ENCODE measurements around the gene SH3BP2. TPM values are rescaled to one million over a fixed set of nuclear protein-coding genes. Genes with fewer than 3 reads are reported as not detected.

Gene SH3BP2
- total and polyA plus RNA-seq, 10 of the 15 experiments (the other 5 are each of a cell fraction or from before 2014, with no cell fraction given): 1.1 to 61.8 (median 23.9) TPM

- TF ChIP-seq REST (IDR thresholded peaks at IDR 0.05; ENCODE audit: low read depth, low read length): no peak
- TF ChIP-seq MTA2 (IDR thresholded peaks at IDR 0.05; ENCODE audit: low read depth): no peak
- TF ChIP-seq HSF1 (IDR thresholded peaks at IDR 0.05; ENCODE audit: low read depth, low read length): no peak
- TF ChIP-seq TCF12 (IDR thresholded peaks at IDR 0.05; ENCODE audit: low read depth, low read length): no peak
Observed at GRCh38 chr4:2804973-2805501, 12.2 kb downstream of the SH3BP2 start (continued).

- Histone ChIP-seq H3K4me1 (ENCODE audit: control insufficient read depth, insufficient read depth, low read length) (peaks cover 35% of the 10 kb centered on the region), H3K27ac (ENCODE audit: control insufficient read depth, insufficient read depth) (no peak overlapping the region), H3K27me3 (replicated peaks in 1 of 2; ENCODE audit: control insufficient read depth in 2 of 2, insufficient read depth in 2 of 2, low read length in 1 of 2) (no peaks in the 10 kb centered on the region), H3K79me2 (ENCODE audit: control insufficient read depth, insufficient read depth, low read length) (peaks cover 22% of the 10 kb centered on the region), H3K9ac (ENCODE audit: control insufficient read depth, insufficient read depth, low read length) (peak overlapping the region; percentile 30; the same call in 1 of the 2 replicates), H3K36me3 (ENCODE audit: control insufficient read depth in 2 of 2, insufficient read depth in 2 of 2, low read length in 1 of 2) (no peaks in the 10 kb centered on the region; a peak in 2 of 4 replicates), H4K20me1 (ENCODE audit: control insufficient read depth, insufficient read depth) (no peaks in the 10 kb centered on the region), H2AFZ (ENCODE audit: control insufficient read depth, low read depth, low read length) (no peak overlapping the region), H3K4me2 (ENCODE audit: control insufficient read depth, insufficient read depth) (peak overlapping the region; percentile 65), H3K9me3 (replicated peaks; ENCODE audit: control insufficient read depth, insufficient read depth, low read length) (no peaks in the 10 kb centered on the region), H3K4me3 (no peak overlapping the region; the same call in 1 of the 2 replicates)
- POLR2A ChIA-PET: interaction anchor here (1.5 kb wide), 1 partner anchor 9 kb away, joined by 3 read pairs; no protein-coding TSS in a partner anchor
- intact Hi-C loops (cut with micrococcal nuclease; ENCODE audit: unreplicated experiment): no loop called here
- CTCF ChIA-PET: interaction anchor here (0.7 kb wide), 1 partner anchor 52 kb away, joined by 3 read pairs; no protein-coding TSS in a partner anchor
- ATAC-seq (no peak), DNase-seq (ENCODE audit: low read depth, low spot score) (no peak), FAIRE-seq (no peak)
- in situ Hi-C loops (cut with MboI): no loop called here
- SMC1A ChIA-PET (ENCODE audit: uncharacterized antibody, unreplicated experiment): interaction anchor here (1.1 kb wide), 1 partner anchor 39 kb away, joined by 3 read pairs; no protein-coding TSS in a partner anchor
- RAD21 ChIA-PET (ENCODE audit: unreplicated experiment): no interaction called here
- no TSS peak for BruUV-seq (replicated peaks)
- 36% methylated on average over 17 of the region's 20 CpGs for WGBS (ENCODE audit: insufficient coverage, insufficient replicate concordance, low lambda C conversion rate, missing lambda C conversion rate)
- TF ChIP-seq IKZF1 (conservative IDR thresholded peaks at IDR 0.05): 0 out of 2 replicates have a peak, but pooled peaks have one; percentile 19
- TF ChIP-seq STAT3 (IDR thresholded peaks at IDR 0.05; ENCODE audit: low read depth, low read length): no peak
Observed at GRCh38 chr4:2805712-2806389, 13.0 kb downstream of the SH3BP2 start.
